ENCODE measurements around the gene DMRTB1.

DMRTB1 gene

GRCh38 chr1:53511323-53511932 is 52.2 kb downstream of the DMRTB1 start:
- no peak for DNase-seq

GRCh38 chr1:53511933-53512806 is 53.0 kb downstream of the DMRTB1 start:
- DNase-seq: no peak

- no peak for DNase-seq
These were observed 53.9 kb downstream of the DMRTB1 start for GRCh38 chr1:53512807-53513755.

- DNase-seq: no peak
These were observed 54.6 kb downstream of the DMRTB1 start for GRCh38 chr1:53513846-53514245.

GRCh38 chr1:53514436-53514835 is 55.2 kb downstream of the DMRTB1 start:
- DNase-seq: no peak

GRCh38 chr1:53516181-53516580 is 57.0 kb downstream of the DMRTB1 start:
- DNase-seq: no peak

Data from inflammatory macrophage (primary cell).